SK-N-MC (cell line): ENCODE results near the gene TRANK1.

Source experiments
- EZH2 ChIP-seq: fragments of 200-600 bp; sonication (generic); IDR thresholded peaks from one replicate; pipeline ENCODE4 v1.6.1; 2017; ENCODE audit warnings: antibody characterized with exemption
- FOXP2 ChIP-seq: optimal IDR thresholded peaks from 2 replicates; pipeline ENCODE3; 2011; ENCODE audit warnings: mild to moderate bottlenecking, moderate library complexity; ENCODE audit not compliant: insufficient read depth; ENCODE audit errors: extremely low read length, control extremely low read depth
- POLR2AphosphoS5 ChIP-seq: IDR thresholded peaks from 2 replicates; pipeline ENCODE4 v1.6.1; 2012; ENCODE audit warnings: mild to moderate bottlenecking, low read depth, low read length, borderline replicate concordance

GRCh38 chr3:36875397-36875796 is 69.5 kb downstream of the TRANK1 start:
- TF ChIP-seq EZH2 (no peak), POLR2AphosphoS5 (no peak), FOXP2 (no peak)
